Jurkat, Clone E6-1 (cell line): ENCODE results near the gene AS3MT.
"Not testable (repeated sequence)": the region's sequence is repeated elsewhere in the genome, so short reads cannot be mapped to it uniquely, and the experiment has no call there.

Experiments used
- DNase-seq: peaks from one replicate; pipeline ENCODE4 v3.0.0-alpha.2; 2011; ENCODE audit warnings: low read depth, low spot score
- H3K4me3 ChIP-seq: 2 replicates; pipeline ENCODE4 v1.5.1; 2011; ENCODE audit warnings: mild to moderate bottlenecking, low read length, control low read depth, moderate library complexity

Gene AS3MT

DNA sequence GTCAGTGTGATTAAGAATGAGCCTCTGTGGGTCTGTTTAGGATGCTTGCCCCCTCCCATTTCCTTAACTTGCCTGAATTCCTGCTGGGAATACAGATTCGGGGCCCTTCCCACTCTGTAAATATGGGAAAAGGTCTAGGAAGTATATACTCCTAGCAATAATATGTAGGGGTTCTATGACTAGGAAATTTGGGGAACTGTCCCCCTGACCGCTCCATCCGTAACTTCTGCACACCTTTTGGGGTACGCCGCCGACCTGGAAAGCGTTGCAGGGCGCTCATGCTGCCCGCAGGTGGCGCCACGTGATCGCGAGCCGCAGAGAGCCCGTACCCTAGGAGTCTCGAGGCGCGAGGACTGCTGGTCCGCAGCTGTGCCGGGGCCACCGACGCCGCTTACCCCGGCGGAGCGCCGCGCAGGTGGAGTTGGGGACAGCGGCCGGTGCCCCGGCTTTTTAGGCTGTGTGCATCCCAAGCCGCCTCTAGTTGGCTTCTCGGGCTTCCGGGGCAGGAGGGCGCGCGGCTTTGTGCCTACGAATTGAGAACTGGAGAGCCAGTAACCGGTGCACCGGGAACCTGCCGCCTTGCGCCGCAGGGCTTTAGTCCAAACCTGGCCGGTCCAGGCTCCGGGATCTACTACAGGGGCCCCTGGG is 48.2 kb downstream of the AS3MT start:
- DNase-seq = peak; percentile 50
- peak overlapping the region; percentile 84 for H3K4me3 ChIP-seq

DNA sequence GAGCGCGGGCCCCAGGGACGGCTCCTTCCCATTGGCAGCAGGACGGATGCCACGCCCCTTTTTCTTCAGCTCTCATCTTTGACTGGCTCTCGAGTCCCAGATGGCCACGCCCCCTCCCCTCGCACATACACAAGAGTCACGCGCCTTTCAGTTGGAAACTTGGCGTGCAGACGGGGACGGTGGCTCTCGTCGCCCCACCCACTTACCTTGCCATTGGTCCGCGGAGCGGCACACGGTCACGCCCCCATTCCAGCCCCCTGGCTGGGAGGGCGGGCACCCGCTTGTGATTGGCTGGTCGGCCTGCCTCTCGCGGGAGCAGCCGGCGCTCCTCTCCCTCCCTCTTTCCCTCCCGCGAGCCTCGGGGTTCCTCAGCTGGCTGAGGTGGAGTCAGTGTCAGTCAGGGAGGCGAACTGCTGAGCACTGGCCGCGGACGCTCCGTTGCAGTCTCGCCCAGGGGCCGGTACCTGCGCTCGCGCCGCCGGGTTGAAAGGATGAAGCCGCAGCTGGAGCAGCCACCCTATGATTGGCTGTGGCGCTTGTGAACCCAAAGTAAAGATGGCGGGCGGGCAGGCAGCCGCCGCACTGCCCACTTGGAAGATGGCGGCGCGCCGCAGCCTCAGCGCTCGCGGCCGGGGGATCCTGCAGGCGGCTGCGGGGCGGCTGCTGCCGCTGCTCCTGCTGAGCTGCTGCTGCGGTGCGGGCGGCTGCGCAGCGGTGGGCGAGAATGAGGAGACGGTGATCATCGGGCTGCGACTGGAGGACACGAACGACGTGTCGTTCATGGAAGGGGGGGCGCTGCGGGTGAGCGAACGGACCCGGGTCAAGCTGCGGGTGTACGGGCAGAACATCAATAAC is 48.9 kb downstream of the AS3MT start, which contains the start of gene CNNM2:
TSS of gene CNNM2 (plus strand) at position 333 of the 855 bp plus-strand sequence. CDS start at position 520, 187 bp downstream.
- peak within 1 kb of the TSS; percentile 84 for H3K4me3 ChIP-seq
- DNase-seq = peak; percentile 99

DNA sequence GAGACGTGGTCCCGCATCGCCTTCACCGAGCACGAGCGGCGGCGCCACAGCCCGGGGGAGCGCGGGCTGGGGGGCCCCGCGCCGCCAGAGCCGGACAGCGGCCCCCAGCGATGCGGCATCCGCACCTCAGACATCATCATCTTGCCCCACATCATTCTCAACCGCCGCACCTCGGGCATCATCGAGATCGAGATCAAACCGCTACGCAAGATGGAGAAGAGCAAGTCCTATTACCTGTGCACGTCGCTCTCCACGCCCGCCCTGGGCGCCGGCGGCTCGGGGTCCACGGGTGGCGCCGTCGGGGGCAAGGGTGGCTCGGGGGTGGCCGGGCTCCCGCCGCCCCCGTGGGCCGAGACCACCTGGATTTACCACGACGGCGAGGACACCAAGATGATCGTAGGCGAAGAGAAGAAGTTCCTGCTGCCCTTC is 49.6 kb downstream of the AS3MT start:
- no peak for DNase-seq

DNA sequence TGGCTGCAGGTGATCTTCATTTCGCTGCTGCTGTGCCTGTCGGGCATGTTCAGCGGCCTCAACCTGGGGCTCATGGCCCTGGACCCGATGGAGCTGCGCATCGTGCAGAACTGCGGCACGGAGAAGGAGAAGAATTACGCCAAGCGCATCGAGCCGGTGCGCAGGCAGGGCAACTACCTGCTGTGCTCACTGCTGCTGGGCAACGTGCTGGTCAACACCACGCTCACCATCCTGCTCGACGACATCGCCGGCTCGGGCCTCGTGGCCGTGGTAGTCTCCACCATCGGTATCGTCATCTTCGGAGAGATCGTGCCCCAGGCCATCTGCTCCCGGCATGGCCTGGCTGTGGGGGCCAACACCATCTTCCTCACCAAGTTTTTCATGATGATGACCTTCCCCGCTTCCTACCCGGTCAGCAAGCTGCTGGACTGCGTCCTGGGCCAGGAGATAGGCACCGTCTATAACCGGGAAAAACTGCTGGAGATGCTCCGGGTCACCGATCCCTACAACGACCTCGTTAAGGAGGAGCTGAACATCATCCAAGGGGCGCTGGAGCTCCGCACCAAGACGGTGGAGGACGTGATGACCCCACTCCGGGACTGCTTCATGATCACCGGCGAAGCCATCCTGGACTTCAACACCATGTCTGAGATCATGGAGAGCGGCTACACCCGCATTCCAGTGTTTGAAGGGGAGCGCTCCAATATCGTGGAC is 50.1 kb downstream of the AS3MT start:
- no peak for DNase-seq
- H3K4me3 ChIP-seq = peak overlapping the region; percentile 84; the same call in 1 of the 2 replicates

More for the DNA sequence above, 49.6 kb downstream of the AS3MT start:
- peak overlapping the region; percentile 84 for H3K4me3 ChIP-seq

DNA sequence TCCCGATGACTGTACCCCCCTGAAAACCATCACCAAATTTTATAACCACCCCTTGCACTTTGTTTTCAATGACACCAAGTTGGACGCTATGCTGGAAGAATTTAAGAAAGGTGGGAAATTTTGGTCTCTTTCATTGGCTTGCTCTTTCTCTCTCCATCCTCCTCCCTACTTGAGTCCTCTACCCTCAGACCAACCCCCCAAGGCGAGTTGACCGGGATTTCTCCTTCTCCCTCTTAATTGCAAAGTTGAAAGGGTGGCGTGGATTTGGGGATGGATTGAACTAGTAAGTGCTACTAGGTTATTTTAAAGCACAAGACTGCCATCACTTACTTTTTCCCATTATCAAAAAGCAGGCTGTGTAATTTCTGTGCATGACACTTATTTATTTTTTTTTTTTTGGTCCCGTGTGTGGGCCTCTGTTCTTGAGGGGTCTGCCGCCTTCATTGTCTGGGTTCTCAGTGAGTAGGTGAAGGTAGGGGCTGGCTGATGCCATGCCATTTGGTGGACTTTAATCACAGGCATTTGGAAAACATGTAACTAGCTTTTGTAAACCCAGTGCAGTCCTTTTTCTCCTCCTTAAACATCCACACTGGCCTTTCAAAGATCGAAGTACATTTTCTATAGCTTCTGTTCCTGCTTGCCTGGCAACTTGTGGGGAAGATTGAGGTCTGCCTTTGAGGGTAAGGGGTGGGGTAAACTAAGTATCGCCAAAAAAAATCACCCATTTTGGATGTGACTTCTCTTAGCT is 50.9 kb downstream of the AS3MT start:
- DNase-seq = no peak
- no peak overlapping the region for H3K4me3 ChIP-seq

DNA sequence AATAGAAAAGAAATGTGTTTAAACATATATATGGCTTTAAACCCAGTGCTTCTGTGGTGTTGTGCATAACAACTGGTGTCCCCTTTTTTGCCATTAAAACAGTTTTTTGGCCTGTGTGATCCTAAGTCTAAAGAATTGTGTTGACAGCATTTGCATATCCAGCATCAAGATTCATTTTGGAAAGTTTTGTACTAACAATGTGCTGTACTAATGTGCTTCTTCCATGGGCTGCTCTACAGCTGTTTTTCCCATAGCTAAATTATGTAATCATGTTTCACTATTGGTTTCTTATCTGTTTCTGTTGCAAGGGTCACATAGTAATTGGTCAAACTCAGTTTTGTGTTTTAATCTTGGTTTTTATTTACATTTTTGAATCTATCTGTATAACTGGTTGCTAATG is 54.3 kb downstream of the AS3MT start:
- no peak for DNase-seq
- H3K4me3 ChIP-seq = no peak overlapping the region

DNA sequence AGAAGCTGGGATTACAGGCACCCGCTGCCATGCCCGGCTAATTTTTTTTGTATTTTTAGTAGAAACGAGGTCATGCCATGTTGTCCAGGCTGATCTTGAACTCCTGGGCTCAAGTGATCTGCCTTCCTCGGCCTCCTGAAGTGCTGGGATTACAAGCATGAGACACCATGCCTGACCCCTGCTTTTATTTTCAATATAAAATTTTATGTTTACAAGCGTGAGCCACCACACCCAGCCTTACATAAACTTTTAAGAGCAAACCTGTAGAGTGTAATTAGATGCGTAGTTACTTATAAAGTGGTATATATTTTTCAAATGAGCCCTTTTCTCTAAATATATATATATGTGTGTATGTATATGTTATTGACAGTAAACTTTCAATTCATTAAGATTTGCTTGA is 57.6 kb downstream of the AS3MT start:
- no peak for DNase-seq
- H3K4me3 ChIP-seq = no peak overlapping the region

DNA sequence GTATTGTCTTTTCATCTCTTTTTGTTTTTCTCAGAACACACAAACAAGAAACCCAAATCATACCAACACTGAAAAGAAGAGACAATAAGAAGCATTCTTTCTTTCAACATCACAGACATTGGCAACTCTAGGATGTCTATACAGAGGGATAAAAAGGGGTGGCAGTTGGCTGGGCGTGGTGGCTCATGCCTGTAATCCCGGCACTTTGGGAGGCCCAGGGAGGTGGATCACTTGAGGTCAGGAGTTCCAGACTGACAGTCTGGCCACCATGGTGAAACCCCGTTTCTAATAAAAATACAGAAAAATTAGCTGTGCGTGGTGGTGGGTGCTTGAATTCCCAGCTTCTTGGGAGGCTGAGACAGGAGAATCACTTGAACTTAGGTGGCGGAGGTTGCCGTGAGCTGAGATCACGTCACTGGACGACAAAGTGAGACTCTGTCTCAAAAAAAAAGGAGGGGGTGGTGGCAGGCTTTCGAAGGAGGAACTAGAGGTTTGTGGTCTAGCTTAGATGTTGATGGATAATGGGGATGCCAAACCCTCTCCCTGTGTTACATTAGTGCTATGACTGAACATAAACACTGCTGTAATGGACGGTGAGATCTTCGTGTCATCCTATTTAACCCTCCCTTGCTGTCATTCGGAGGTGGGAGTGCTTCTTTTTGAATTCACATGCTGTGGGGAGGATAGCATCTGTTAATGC is 58.2 kb downstream of the AS3MT start:
- no peak overlapping the region for H3K4me3 ChIP-seq
- DNase-seq = no peak

DNA sequence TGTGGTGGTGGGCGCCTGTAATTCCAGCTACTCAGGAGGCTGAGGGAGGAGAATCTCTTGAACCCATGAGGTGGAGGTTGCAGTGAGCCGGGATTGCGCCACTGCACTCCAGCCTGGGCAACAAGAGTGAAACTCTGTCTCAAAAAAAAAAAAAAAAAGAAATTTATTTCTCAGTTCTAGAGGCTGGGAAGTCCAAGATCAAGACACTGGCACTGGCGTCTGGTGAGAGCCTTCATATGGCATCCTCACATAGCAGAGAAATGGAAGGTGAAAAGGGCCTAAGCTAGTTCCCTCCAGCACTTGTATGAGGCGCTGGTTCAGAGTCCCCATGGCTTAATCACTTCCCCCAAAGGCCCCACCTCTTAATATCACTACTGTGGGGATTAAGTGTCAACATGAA is 59.2 kb downstream of the AS3MT start:
- not testable (repeated sequence) for DNase-seq, H3K4me3 ChIP-seq

DNA sequence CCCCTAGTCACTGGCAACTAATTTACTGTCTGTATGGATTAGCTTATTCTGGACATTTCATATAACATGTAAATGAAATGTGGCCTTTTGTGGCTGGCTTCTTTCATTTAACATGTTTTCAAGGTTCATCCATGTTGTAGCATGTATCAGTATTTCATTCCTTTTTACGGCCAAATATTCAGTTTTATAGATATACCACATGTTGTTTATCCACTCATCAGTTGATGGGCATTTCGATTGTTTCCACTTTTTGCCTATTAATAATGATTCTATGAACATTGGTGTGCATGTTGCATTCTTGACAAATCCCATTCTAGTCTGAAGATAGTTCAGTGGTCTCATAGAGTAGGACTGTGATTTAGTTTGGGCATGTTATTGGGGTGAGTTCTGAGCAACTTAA is 61.5 kb downstream of the AS3MT start:
- no peak for DNase-seq
- no peak overlapping the region for H3K4me3 ChIP-seq

DNA sequence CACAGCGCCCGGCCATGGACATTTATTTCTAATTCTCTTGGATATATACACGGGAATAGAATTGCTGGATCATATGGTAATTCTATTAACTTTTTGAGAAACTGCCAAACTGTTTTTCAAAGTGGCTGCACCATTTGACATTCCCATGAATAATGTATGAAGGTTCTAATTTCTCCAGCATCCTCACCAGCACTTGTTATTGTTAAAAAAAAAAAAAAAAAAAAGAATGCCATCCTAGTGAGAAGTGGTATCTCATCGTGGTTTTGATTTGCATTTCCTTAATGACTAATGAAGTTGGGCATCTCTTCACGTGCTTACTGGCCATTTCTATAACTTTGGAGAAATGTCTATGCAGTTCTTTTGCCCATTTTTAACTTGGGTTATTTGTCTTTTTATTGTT is 62.4 kb downstream of the AS3MT start:
- DNase-seq = no peak
- no peak overlapping the region for H3K4me3 ChIP-seq

DNA sequence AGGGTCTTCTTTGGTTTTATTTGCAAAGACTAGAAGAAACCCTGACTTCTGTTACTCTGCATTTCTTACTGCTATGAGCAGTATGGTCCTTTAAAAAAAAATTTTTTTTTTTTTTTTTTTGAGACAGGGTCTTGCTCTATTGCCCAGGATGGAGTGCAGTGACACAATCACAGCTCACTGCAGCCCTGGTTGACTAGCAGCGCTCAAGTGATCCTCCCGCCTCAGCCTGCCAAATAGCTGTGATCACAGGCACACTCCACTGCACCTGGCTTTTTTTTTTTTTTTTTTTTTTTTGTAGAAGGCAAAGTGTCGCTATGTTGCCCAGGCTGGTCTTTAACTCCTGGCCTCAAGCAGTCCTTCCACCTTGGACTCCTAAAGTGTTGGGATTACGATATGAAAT is 66.2 kb downstream of the AS3MT start:
- no peak overlapping the region for H3K4me3 ChIP-seq
- no peak for DNase-seq

DNA sequence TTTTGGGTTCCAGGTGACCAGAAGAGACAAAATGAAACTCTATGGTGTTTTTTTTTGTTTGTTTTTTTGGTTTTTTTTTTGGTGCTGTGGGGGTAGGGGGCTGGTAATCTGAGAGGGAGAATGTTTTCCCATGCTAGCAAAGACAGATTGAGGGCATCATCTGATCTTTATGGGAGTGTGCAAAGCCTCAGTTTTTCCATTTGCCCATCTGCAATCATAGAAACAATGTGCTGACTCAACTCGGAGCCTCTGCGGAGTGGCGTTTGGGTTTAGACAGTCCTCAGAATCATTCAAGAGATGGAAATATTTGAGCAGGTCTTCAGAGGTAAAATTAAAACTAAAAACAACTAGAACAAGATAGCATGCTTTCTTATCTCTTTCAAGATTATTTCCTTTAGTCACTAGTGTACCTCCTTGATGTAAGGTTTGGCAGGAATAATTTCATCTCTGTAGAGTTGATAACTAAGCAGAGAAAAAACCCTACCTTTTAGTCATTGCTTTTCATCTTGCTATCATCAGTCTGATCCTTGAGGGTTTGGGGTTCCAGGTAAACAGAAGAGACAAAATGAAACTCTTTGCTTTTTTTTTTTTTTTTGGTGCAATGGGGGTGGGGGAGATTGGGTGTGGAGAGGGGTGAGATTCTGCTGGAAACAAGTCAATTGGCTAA is 66.8 kb downstream of the AS3MT start:
- no peak overlapping the region for H3K4me3 ChIP-seq
- DNase-seq = no peak

DNA sequence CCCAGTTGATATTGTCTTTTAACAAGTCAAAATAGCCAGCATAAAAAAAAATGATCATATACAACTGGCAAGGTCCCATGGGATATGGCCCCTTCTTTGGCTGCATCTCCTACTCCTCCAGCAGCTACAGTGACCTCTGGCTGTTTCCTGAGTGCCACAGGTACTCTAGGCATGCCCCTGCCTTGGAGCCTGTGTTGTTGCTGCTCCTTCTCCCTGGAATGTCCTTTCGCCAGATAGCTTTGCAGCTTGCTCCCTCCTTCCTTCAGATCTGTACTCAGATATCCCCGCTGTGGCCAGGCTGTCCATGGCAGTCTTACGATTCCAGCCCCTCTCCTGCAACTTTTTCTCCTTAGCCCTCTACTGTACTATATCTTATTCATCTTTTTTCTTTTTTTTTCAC is 72.1 kb downstream of the AS3MT start:
- H3K4me3 ChIP-seq = no peak overlapping the region
- no peak for DNase-seq

DNA sequence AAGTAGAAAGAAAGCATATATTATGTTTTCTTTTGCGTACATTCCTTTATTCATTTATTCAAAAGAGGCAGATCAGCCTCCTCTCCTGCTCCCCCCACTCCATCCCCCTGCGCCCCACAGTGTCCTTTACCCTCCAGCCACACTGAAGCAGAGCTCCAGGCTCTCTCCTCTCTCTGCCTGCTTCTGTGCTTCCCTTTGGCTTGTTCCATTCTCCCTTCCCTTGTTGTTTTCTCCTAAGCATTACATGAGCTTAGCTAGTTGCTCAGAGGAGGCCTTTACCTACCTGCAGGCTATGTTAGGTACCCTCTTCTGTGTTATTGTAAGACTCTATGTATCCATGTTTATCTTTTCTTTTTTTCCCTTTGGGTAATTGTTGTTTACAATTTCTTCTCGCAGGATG is 76.2 kb downstream of the AS3MT start:
- H3K4me3 ChIP-seq = no peak overlapping the region
- DNase-seq = no peak

DNA sequence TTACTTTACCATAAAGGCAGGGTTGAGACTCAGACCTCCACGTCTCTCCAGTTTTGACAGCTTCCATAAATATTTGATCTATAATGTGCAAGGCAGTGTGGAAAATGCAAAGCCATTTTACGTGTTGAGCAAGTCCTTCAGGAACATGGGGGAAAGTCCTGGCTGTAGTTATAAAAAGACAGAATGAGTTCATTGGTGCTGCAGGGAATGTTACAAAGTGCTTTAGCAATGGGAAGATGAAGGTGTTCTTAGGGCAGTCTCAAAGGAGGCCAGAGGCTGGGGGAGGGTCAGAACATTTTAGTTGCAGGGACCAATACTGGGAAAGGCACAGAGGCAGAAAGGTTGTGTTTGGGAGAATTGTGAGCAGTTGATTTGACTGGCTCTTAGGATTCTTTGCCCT is 76.7 kb downstream of the AS3MT start:
- no peak for DNase-seq
- no peak overlapping the region for H3K4me3 ChIP-seq

DNA sequence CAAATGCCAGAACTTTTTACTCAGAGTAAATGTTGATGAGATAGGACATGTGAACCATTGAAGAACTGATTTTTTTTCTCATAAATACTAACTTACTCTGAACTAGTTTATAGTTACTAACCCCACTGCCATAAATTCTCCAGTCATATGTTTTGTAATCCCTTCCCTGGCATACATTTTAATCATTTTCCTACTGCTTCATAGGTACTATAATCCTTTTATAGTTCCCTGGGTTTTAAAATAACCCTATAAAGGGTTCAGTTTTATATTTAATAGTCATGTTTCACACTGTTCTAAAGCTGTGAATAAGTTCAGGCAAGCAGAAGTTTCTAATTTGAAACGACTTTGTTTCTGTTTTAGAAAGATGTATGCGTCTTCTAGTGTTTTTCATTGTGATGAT is 77.7 kb downstream of the AS3MT start:
- DNase-seq = no peak
- H3K4me3 ChIP-seq = no peak overlapping the region

DNA sequence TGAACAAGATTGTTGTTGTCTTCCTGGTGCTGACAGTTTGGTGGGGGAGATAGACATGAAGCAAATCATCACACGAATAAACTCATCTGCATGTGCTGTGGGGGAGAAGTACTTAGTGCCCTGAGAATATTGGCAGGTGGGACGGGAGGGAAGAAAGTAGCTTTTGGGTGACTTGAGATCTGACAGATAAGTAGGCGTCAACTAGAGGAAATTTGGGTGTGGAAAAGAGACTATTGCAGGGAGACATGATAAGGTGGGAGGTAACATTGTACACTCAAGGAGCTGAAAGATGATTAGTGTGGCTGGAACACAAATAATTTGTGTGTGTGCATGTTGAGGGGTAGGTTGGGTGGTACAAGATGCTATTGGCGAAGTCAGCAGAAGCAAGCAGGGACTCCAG is 78.9 kb downstream of the AS3MT start:
- no peak for DNase-seq
- no peak overlapping the region for H3K4me3 ChIP-seq
